ENCODE data around the gene NOTCH3.

The NOTCH3 gene

GRCh38 chr19:15144046-15144646 is 56.6 kb downstream of the NOTCH3 start:
- DNase-seq (no peak), ATAC-seq (replicated peaks) (no peak)
- H3K27me3 Mint-ChIP-seq, result peaks cover 13 to 14% of the 10 kb centered on the region in 2 donors
- no peak overlapping the region for H3K4me3 Mint-ChIP-seq
- no peak overlapping the region for H3K27ac Mint-ChIP-seq
- peaks cover under 1 to 3% of the 10 kb centered on the region in 2 donors for H3K9me3 Mint-ChIP-seq
- no peaks in the 10 kb centered on the region for H3K36me3 Mint-ChIP-seq
- H3K4me1 Mint-ChIP-seq, result no peaks in the 10 kb centered on the region

GRCh38 chr19:15142313-15142712 is 58.5 kb downstream of the NOTCH3 start:
- Mint-ChIP-seq H3K27me3 (peaks cover 14 to 15% of the 10 kb centered on the region in 2 donors), H3K9me3 (peaks cover 5 to 7% of the 10 kb centered on the region in 2 donors), H3K4me1 (no peaks in the 10 kb centered on the region), H3K4me3 (no peak overlapping the region), H3K36me3 (no peaks in the 10 kb centered on the region), H3K27ac (no peak overlapping the region)
- DNase-seq (no peak), ATAC-seq (replicated peaks) (no peak)

GRCh38 chr19:15141143-15141542 is 59.7 kb downstream of the NOTCH3 start:
- Mint-ChIP-seq H3K27ac (no peak overlapping the region), H3K27me3 (peaks cover 22 to 23% of the 10 kb centered on the region in 2 donors), H3K4me3 (no peak overlapping the region), H3K9me3 (peaks cover 5 to 7% of the 10 kb centered on the region in 2 donors), H3K36me3 (no peaks in the 10 kb centered on the region), H3K4me1 (no peaks in the 10 kb centered on the region)
- ATAC-seq (replicated peaks), result no peak
- DNase-seq, result no peak

- ATAC-seq (replicated peaks) (no peak), DNase-seq (no peak)
- H3K9me3 Mint-ChIP-seq, result peaks cover 5 to 7% of the 10 kb centered on the region in 2 donors
- peaks cover 22 to 23% of the 10 kb centered on the region in 2 donors for H3K27me3 Mint-ChIP-seq
- H3K27ac Mint-ChIP-seq, result no peak overlapping the region
- H3K4me1 Mint-ChIP-seq, result no peaks in the 10 kb centered on the region
- no peaks in the 10 kb centered on the region for H3K36me3 Mint-ChIP-seq
- no peak overlapping the region for H3K4me3 Mint-ChIP-seq
Observed at GRCh38 chr19:15138427-15138826, 62.4 kb downstream of the NOTCH3 start.

GRCh38 chr19:15137777-15138176 is 63.0 kb downstream of the NOTCH3 start:
- H3K9me3 Mint-ChIP-seq, result peaks cover 5 to 7% of the 10 kb centered on the region in 2 donors
- no peak for ATAC-seq (replicated peaks)
- H3K27me3 Mint-ChIP-seq, result peaks cover 22 to 23% of the 10 kb centered on the region in 2 donors
- H3K4me1 Mint-ChIP-seq, result no peaks in the 10 kb centered on the region
- no peaks in the 10 kb centered on the region for H3K36me3 Mint-ChIP-seq
- no peak overlapping the region for H3K4me3 Mint-ChIP-seq
- no peak for DNase-seq
- no peak overlapping the region for H3K27ac Mint-ChIP-seq

GRCh38 chr19:15136234-15136954 is 64.4 kb downstream of the NOTCH3 start:
- DNase-seq (no peak), ATAC-seq (replicated peaks) (no peak)
- Mint-ChIP-seq H3K4me1 (no peaks in the 10 kb centered on the region), H3K36me3 (no peaks in the 10 kb centered on the region), H3K27ac (no peak overlapping the region), H3K27me3 (peaks cover 24 to 26% of the 10 kb centered on the region in 2 donors), H3K4me3 (no peak overlapping the region), H3K9me3 (peaks cover 5 to 7% of the 10 kb centered on the region in 2 donors)

GRCh38 chr19:15129856-15130585 is 70.8 kb downstream of the NOTCH3 start:
- ATAC-seq (replicated peaks), result no peak
- Mint-ChIP-seq H3K4me3 (no peak overlapping the region), H3K27me3 (peaks cover 9 to 20% of the 10 kb centered on the region in 2 donors), H3K27ac (no peak overlapping the region), H3K9me3 (no peaks in the 10 kb centered on the region), H3K36me3 (no peaks in the 10 kb centered on the region), H3K4me1 (no peaks in the 10 kb centered on the region)
- DNase-seq, result no peak

- no peak overlapping the region for H3K27ac Mint-ChIP-seq
Observed at GRCh38 chr19:15128162-15128770, 72.5 kb downstream of the NOTCH3 start.

GRCh38 chr19:15126131-15126910 is 74.5 kb downstream of the NOTCH3 start:
- DNase-seq (no peak), ATAC-seq (replicated peaks) (no peak)
- Mint-ChIP-seq H3K4me3 (peak overlapping the region in 1 of 2 donors; percentile 14), H3K27ac (no peak overlapping the region), H3K36me3 (peaks cover 12 to 15% of the 10 kb centered on the region in 2 donors), H3K9me3 (no peaks in the 10 kb centered on the region), H3K27me3 (peaks cover 0 to 13% of the 10 kb centered on the region in 2 donors), H3K4me1 (peaks cover 9 to 10% of the 10 kb centered on the region in 2 donors)

More at GRCh38 chr19:15128162-15128770, 72.5 kb downstream of the NOTCH3 start:
- peaks cover 8 to 10% of the 10 kb centered on the region in 2 donors for H3K4me1 Mint-ChIP-seq
- no peaks in the 10 kb centered on the region for H3K9me3 Mint-ChIP-seq
- peaks cover under 1 to 1% of the 10 kb centered on the region in 2 donors for H3K36me3 Mint-ChIP-seq
- peaks cover 9 to 20% of the 10 kb centered on the region in 2 donors for H3K27me3 Mint-ChIP-seq
- no peak overlapping the region for H3K4me3 Mint-ChIP-seq
- ATAC-seq (replicated peaks) (no peak), DNase-seq (no peak)

GRCh38 chr19:15125232-15126067 is 75.3 kb downstream of the NOTCH3 start:
- DNase-seq, result peak; percentile 99

GRCh38 chr19:15124572-15125231 is 76.1 kb downstream of the NOTCH3 start:
- DNase-seq (peak; percentile 4), ATAC-seq (replicated peaks) (no peak)
- Mint-ChIP-seq H3K4me1 (peaks cover 9 to 10% of the 10 kb centered on the region in 2 donors), H3K9me3 (no peaks in the 10 kb centered on the region), H3K36me3 (peaks cover 21 to 32% of the 10 kb centered on the region in 2 donors), H3K27me3 (peaks cover 0 to 8% of the 10 kb centered on the region in 2 donors), H3K4me3 (peak overlapping the region; percentile 89 to 90), H3K27ac (peak overlapping the region; percentile 95)

More at GRCh38 chr19:15125232-15126067, 75.3 kb downstream of the NOTCH3 start:
- peak overlapping the region; percentile 95 for H3K27ac Mint-ChIP-seq
- peaks cover 19 to 24% of the 10 kb centered on the region in 2 donors for H3K36me3 Mint-ChIP-seq
- peak; percentile 91 to 93 for ATAC-seq (replicated peaks)
- H3K4me3 Mint-ChIP-seq, result peak overlapping the region; percentile 89 to 90
- H3K4me1 Mint-ChIP-seq, result peaks cover 9 to 10% of the 10 kb centered on the region in 2 donors
- peaks cover 0 to 13% of the 10 kb centered on the region in 2 donors for H3K27me3 Mint-ChIP-seq
- H3K9me3 Mint-ChIP-seq, result no peaks in the 10 kb centered on the region

GRCh38 chr19:15123900-15124299 is 76.9 kb downstream of the NOTCH3 start:
- DNase-seq (no peak), ATAC-seq (replicated peaks) (no peak)
- H3K27me3 Mint-ChIP-seq, result peaks cover 0 to 1% of the 10 kb centered on the region in 2 donors
- peak overlapping the region; percentile 89 to 90 for H3K4me3 Mint-ChIP-seq
- H3K36me3 Mint-ChIP-seq, result peaks cover 28 to 38% of the 10 kb centered on the region in 2 donors
- H3K4me1 Mint-ChIP-seq, result peaks cover 9 to 10% of the 10 kb centered on the region in 2 donors
- H3K9me3 Mint-ChIP-seq, result no peaks in the 10 kb centered on the region
- H3K27ac Mint-ChIP-seq, result peak overlapping the region; percentile 73

All from stimulated activated naive B cell treated with anti-CD40 and anti-IgM and Interleukin-4, amounts not matched to agents 10 μg/mL and 1 μg/mL and 100 μg/mL, for 72 hours (primary cell).